NCI-H1417 treated with DMSO at 0.1 percent for 48 hours (cell line): ENCODE results near the gene GPR75.
A peak's percentile ranks its signal among the peaks of the same experiment; 100 is the strongest.
"Not testable (repeated sequence)": the region's sequence is repeated elsewhere in the genome, so short reads cannot be mapped to it uniquely, and the experiment has no call there.

Source experiments
- DNase-seq: peaks from one replicate; lab custom pipeline; 2025; lab: John Stamatoyannopoulos, UW

The GPR75 gene

DNA sequence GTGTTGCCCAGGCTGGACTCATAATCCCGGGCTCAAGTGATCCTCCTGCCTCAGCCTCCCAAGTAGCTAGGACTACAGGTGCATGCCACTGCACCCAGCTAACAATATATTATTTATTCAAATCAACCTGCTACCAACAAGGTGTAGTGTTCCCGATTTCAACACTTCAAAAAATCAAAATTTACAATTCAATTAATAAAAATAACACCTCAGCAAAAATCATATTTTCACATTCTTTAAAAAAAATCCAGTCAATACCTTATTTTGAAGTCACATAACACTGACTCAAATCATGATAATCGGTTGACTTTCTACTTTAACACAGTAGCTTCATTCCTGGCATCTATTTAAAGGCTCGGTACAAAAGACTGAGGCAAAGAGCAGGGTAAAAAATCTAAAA lies 7.2 kb downstream of the GPR75 start:
- DNase-seq: no peak

- not testable (repeated sequence) for DNase-seq
These were observed 8.6 kb downstream of the GPR75 start for GRCh38 chr2:53851052-53851757.

DNA sequence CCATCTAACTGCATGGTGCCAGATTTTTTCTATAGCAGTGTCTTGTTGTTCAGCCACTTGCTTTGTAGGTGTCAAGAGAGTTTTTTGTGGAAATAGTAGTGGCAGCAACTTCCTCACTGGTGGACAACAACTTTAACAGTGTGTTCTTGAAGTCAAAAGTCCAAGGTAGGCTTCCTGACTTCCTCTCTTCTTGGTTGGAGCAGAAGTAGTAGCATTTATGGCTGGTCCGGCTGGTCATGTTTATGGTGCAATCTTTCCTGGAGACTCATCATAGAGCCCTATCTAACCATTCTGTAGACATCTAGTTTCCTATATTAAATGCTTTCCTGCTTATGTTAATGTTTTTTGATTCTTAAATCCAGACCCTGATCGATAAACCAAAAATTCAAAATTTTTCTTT lies 11.7 kb downstream of the GPR75 start:
- DNase-seq: no peak

- no peak for DNase-seq
These were observed 16.2 kb downstream of the GPR75 start for GRCh38 chr2:53843595-53843994.

DNA sequence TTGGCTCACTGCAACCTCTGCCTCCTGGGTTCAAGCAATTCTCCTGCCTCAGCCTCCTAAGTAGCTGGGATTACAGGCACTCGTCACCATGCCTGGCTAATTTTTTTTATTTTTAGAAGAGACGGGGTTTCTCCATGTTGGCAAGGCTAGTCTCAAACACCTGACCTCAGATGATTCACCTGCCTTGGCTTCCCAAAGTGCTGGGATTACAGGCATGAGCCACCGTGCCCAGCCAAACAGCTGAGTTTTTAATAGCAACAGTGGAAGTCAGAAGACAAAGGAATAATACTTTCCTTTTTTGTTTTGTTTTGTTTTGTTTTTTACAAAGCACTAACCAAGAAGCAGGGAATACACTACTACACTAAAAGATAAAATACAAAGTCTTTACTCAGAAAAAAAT lies 16.9 kb downstream of the GPR75 start:
- DNase-seq: no peak

DNA sequence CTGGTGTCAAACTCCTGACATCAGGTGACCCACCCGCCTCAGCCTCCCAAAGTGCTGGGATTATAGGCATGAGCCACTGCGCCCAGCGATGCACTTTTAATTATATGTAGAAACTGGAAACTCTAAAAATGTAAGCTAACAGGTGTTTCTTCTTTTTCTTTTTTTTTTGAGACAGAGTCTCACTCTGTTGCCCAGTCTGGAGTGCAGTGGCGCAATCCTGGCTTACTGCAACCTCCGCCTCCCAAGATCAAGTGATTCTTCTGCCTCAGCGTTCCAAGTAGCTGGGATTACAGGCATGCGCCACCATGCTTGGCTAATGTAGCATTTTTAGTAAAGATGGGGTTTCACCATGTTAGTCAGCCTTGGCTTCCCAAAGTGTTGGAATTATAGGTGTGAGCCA lies 18.1 kb downstream of the GPR75 start:
- not testable (repeated sequence) for DNase-seq

DNA sequence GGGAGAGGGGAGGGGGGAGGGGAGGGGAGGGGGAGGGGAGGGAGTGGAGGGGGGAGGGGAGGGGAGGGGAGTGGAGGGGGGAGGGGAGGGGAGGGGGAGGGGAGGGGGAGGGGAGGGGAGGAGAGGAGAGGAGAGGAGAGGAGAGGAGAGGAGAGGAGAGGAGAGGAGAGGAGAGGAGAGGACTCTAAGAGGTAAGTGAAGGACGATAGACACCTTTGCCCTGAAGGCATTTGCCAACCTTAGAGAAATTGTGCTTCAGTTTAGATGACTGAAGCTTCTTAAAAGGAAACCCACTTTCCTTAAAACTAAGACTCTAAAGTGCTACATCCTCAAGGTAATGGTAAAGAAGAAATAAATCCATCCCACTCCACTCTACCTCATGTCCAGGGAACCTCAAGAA lies 19.2 kb downstream of the GPR75 start:
- DNase-seq: no peak

- DNase-seq: not testable (repeated sequence)
These were observed 29.8 kb downstream of the GPR75 start for GRCh38 chr2:53829980-53830290.

GRCh38 chr2:53829273-53829979 lies 30.3 kb downstream of the GPR75 start:
- DNase-seq: peak; percentile 32

DNA sequence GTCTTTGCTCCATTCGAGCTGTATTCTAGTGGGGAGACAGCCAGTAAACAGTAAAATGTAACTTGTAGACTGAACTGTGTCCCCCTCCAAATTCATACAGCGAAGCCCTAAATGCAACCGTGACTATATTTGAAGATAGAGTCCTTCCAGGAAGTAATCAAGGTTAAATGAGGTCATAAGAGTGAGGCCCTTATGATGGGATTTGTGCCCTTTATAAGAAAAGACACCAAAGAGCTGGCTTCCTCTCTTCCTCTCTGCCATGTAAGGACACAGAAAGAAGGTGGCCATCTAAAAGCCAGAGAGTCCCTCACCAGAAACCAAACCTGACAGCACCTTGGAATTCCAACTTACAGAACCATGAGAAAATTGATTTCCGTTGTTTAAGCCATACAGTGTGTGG lies 31.4 kb downstream of the GPR75 start:
- no peak for DNase-seq

DNA sequence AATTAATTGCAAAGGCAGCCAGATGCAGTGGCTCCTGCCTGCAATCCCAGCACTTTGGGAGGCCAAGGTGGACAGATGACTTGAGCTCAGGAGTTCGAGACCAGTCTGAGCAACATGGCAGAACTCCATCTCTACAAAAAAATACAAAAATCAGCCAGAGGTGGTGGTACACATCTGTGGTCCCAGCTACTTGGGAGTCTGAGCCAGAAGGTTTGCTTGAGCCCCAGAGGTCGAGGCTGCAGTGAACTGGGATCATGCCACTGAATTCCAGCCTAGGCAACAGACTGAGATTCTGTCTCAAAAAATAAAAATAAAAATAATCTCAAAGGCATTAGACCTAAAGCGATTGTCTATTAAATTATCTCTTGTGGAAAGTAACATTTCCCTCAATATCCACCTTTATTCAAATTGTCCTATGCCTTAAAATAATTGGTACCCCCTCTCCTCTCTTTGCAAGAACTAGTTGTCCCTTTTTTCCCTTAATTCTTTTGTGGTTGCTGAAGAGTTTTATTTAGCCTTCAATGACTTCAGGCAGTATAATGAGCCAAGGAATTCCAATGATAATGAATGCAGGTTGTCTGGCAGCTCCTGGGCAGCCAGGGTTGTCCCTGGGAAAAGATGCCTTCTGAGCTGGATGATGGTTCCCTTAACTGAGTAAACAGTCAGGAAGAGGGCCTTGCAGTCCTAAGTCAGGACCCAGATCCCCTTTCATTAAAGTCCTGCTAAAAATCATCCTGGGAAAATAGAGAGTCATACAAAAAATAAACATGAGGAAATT lies 32.2 kb downstream of the GPR75 start:
- no peak for DNase-seq

- no peak for DNase-seq
These were observed 33.0 kb downstream of the GPR75 start for GRCh38 chr2:53826587-53827397.

- DNase-seq: no peak
These were observed 33.7 kb downstream of the GPR75 start for GRCh38 chr2:53826030-53826410.

DNA sequence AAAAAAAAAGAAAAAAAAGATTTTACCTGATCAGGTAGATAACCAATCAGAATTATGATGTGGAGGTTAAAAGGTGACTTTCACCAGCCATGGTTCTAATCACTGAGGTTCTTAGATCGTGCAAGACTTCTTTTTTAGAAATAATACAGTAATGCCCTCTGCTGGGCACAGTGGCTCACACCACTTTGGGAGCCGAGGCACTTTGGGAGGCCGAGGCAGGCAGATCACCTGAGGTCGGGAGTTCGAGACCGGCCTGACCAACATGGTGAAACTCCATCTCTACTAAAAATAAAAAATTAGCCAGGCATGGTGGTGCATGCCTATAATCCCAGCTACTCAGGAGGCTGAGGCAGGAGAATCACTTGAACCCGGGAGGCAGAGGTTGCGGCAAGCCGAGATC lies 36.1 kb downstream of the GPR75 start:
- not testable (repeated sequence) for DNase-seq

GRCh38 chr2:53821810-53822209 lies 38.0 kb downstream of the GPR75 start:
- DNase-seq: no peak

- DNase-seq: no peak
These were observed 39.1 kb downstream of the GPR75 start for GRCh38 chr2:53820711-53821110.

GRCh38 chr2:53820048-53820447 lies 39.7 kb downstream of the GPR75 start:
- no peak for DNase-seq

DNA sequence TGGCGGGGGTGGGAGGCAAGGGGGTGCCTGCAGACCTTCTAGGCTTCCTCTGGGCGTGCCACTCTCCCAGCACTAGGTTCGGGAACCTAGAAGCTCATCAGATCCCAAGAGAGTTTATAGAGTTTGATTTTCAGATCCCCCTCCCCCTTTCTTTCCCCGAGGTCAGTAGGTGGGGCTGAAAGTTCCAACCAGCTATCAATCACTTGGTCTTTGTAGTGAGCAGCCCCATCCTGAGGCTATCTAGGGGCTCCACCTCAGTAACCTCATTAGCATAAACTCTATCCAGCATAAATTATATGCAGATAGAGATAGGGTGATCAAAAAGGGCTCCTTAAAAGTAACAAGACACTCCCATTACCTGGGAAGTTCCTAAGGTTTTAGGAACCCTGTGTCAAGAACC lies 40.1 kb downstream of the GPR75 start:
- no peak for DNase-seq

DNA sequence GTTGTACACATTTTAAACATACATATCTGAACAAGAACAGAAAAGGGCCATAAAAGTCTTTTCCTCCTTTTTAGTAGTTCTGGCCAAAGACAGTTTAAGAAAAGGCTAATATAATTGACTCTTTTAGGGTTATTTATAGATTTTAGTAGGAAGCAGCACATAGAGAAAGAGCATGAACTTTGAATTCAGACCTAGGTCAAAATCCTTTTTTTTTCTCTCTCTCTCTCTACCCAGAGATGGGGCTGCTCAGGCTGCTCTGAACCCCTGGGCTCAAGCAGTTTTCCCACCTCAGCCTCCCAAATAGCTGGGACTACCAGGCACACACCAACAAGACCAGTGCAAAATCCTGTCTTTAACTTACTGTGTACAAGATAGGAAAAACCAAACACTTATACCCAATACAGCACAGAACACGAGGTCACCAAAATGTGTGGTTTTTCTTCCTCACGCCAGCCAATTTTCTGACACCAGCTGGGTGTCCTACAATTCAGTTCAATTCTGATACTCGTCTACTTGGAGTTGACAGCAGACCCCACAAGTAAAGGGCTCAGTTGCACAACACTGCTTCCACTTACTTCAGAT lies 40.8 kb downstream of the GPR75 start:
- no peak for DNase-seq

- no peak for DNase-seq
These were observed 46.6 kb downstream of the GPR75 start for GRCh38 chr2:53813151-53813550.

DNA sequence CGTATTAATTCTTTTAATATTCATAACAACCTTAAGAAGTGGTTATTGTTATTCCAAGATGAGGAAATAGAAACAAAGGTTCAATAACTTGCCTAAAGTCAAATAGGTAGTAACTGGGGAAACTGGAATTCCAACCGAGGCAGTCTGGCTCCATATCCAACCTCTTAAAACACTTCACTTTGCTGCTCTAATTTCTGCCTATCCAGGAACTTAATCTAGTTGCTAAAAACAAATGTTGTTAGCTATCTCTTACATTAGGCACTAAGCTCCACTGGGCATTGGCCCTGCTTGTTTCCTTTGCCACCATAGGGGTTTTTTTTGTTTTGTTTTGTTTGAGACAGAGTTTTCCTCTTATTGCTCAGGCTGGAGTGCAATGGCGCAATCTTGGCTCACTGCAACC lies 48.2 kb downstream of the GPR75 start:
- no peak for DNase-seq
